Cardiac muscle cell (in vitro differentiated cells and primary cell): Measurements from ENCODE around the gene STPG4. TPM values are rescaled to one million over a fixed set of nuclear protein-coding genes. Genes with fewer than 3 reads are reported as not detected.
"Not testable (repeated sequence)": the region's sequence is repeated elsewhere in the genome, so short reads cannot be mapped to it uniquely, and the experiment has no call there.

ENCODE experiments used
- DNase-seq, 2 donors: peaks; one replicate each; pipeline versions ENCODE4 v3.0.0 to v3.0.0-alpha.2; 2010 to 2017; ENCODE audit warnings: low read depth in 1 of 2, low spot score in 1 of 2
- H3K27ac ChIP-seq: fragments of 200-600 bp; sonication (generic); 2 replicates; pipeline ENCODE4 v1.5.1; 2016
- H3K27me3 ChIP-seq: fragments of 200-600 bp; sonication (generic); 2 replicates; pipeline ENCODE4 v1.6.0; 2016; ENCODE audit warnings: control low read depth
- H3K36me3 ChIP-seq: fragments of 200-600 bp; sonication (generic); 2 replicates; pipeline ENCODE4 v1.5.1; 2016; ENCODE audit warnings: control low read depth
- H3K4me1 ChIP-seq: fragments of 200-600 bp; sonication (generic); 2 replicates; pipeline ENCODE4 v1.8.1; 2017; ENCODE audit warnings: low read depth, mild to moderate bottlenecking, mixed run types
- H3K4me3 ChIP-seq: fragments of 200-600 bp; sonication (generic); 2 replicates; pipeline ENCODE4 v1.5.1; 2016; ENCODE audit warnings: mild to moderate bottlenecking
- H3K9me3 ChIP-seq: fragments of 200-600 bp; sonication (generic); 2 replicates; pipeline ENCODE4 v1.5.1; 2017; ENCODE audit warnings: low read depth, mild to moderate bottlenecking, control low read depth
- CTCF ChIP-seq: IDR thresholded peaks from 2 replicates; pipeline ENCODE4 v1.5.1; 2012; ENCODE audit warnings: low read depth, mild to moderate bottlenecking, low read length
- polyA plus RNA-seq: library from polyadenylated mRNA; unstranded; fragments of >200 nt; fragmentation: Nextera tagmentation; extraction: Ambion mirVana; gene quantifications from 2 replicates; pipeline ENCODE4 v1.2.1, GENCODE V29; 2016
- total RNA-seq: library from RNA; depleted of rRNA; stranded (reverse); fragments of >200 nt; gene quantifications from 2 replicates; pipeline ENCODE4 v1.2.3, GENCODE V29; 2016

The STPG4 gene
- total and polyA plus RNA-seq, 2 experiments from 2014 or later, result not detected

DNA sequence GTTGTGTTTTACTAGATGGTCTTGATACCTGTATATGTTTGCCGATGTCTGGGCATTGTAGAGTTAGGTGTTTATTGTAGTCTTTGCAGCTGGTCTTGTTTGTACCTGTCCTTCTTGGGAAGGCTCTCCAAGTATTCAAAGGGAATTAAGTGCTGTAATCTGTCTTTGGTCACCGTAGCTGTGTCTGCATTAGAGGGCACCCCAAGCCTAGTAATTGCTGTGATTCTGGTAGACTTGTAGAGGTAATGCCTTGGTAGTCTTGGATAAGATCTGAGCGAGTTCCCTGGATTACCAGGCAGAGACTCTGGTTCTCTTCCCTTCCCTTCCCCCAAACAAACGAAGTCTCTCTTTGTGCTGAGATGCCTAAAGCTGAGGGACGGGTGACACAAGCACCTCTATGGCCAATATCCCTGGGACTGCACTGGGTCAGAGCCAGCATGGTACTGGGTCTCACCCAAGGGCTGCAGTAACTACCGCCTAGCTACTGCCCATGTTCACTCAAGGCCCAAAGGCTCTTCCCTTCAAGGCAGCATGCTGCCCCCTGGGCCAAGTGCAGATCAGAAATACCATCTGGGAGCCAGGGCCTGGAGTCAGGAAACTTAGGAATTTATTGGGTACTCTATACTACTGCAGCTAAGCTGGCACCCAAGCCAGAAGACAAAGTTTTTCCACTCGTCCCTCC is 27.1 kb downstream of the STPG4 start:
- Histone ChIP-seq H3K9me3 (no peaks in the 10 kb centered on the region), H3K4me1 (no peaks in the 10 kb centered on the region), H3K27ac (no peak overlapping the region), H3K4me3 (no peak overlapping the region), H3K36me3 (no peaks in the 10 kb centered on the region), H3K27me3 (no peaks in the 10 kb centered on the region)
- no peak for DNase-seq
- no peak for TF ChIP-seq CTCF

DNA sequence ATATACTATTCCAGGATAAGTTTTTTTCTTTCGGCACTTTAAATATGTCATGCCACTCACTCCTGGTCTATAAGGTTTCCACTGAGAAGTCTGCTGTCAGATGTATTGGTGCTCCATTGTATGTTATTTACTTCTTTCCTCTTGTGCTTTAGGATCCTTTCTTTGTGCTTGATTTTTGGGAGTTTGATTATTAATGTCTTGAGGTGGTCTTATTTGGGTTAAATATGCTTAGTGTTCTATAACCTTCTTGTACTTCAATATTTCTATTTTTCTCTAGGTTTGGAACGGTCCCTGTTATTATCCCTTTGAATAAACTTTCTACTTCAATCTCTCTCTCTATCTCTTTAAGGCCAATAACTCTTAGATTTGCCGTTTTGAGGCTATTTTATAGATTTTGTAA is 28.3 kb downstream of the STPG4 start:
- Histone ChIP-seq H3K27me3 (no peaks in the 10 kb centered on the region), H3K4me1 (no peaks in the 10 kb centered on the region), H3K4me3 (no peak overlapping the region), H3K36me3 (no peaks in the 10 kb centered on the region), H3K9me3 (no peaks in the 10 kb centered on the region), H3K27ac (no peak overlapping the region)
- TF ChIP-seq CTCF, result no peak
- DNase-seq, result no peak

DNA sequence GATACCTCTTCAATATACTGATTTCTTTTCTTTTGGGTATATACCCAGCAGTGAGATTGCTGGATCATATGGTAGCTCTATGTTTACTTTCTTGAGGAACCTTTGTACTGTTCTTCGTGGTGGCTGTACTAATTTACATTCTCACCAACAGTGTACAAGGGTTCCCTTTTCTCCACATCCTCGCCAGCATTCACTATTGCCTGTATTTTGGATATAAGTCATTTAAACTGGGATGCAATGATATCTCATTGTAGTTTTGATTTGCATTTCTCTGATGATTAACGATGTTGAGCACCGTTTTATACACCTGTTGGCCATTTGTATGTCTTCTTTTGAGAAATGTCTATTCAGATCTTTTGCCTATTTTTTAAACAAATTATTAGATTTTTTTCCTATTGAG is 30.4 kb downstream of the STPG4 start:
- not testable (repeated sequence) for H3K4me1 ChIP-seq, H3K4me3 ChIP-seq, DNase-seq, H3K9me3 ChIP-seq, H3K27ac ChIP-seq, H3K36me3 ChIP-seq, H3K27me3 ChIP-seq

DNA sequence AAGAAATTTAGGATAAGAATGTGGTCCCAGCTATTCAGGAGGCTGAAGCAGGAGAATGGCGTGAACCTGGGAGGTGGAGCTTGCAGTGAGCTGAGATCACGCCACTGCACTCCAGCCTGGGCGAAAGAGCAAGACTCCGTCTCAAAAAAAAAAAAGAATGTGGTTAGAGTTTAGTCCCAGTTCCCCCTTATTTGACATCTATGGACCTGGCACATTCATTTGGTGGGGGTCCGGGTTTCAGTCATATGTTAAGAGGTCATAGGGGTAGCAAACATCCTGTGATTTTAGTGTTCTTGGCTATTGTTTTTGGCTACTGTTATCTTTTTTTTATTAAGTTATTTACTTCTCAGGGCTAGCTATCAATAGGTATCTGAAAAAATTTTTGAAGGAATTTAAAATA is 34.7 kb downstream of the STPG4 start:
- H3K4me3 ChIP-seq, H3K27me3 ChIP-seq, DNase-seq, H3K27ac ChIP-seq, H3K9me3 ChIP-seq, H3K36me3 ChIP-seq, H3K4me1 ChIP-seq: not testable (repeated sequence)

- Histone ChIP-seq H3K4me3 (no peak overlapping the region), H3K36me3 (no peaks in the 10 kb centered on the region), H3K4me1 (no peaks in the 10 kb centered on the region), H3K27me3 (no peaks in the 10 kb centered on the region), H3K27ac (no peak overlapping the region), H3K9me3 (no peaks in the 10 kb centered on the region)
- peak in 1 of 2 donors; percentile 38 for DNase-seq
- TF ChIP-seq CTCF, result no peak
These were observed 36.1 kb downstream of the STPG4 start for GRCh38 chr2:47119001-47119400.

DNA sequence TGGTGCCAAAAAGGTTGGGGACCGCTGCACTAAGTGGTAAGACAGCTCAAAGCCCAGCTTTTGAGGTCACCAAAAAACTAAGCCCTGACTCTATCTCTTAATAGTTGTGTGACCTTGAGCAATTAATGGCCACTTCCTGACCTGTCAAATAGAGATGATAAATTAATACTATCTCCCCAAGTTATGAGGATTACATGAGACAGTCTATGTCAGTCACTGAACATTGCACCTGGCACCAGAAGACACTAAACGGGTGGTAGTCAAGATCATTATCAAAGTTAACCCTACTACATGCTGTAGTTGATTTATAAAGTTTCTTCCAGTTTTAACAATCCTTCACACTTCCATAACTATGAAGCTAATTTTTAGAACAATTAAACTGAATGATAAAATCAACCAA is 36.5 kb downstream of the STPG4 start:
- Histone ChIP-seq H3K4me3 (no peak overlapping the region), H3K9me3 (no peaks in the 10 kb centered on the region), H3K27me3 (no peaks in the 10 kb centered on the region), H3K4me1 (no peaks in the 10 kb centered on the region), H3K36me3 (no peaks in the 10 kb centered on the region), H3K27ac (no peak overlapping the region)
- no peak for TF ChIP-seq CTCF
- DNase-seq, result no peak
